Choroid plexus epithelial cell (primary cell): ENCODE results near the gene TMEM184C.
A peak's percentile ranks its signal among the peaks of the same experiment; 100 is the strongest.

Experiments
- DNase-seq: peaks from one replicate; pipeline ENCODE4 v3.0.0-alpha.2; 2010; ENCODE audit warnings: low read depth
- H3K4me3 ChIP-seq: 2 replicates; pipeline ENCODE4 v1.5.1; 2011; ENCODE audit warnings: low read depth, mild to moderate bottlenecking, control low read depth, low read length, moderate library complexity
- CTCF ChIP-seq: conservative IDR thresholded peaks from 2 replicates; pipeline ENCODE4 v1.5.1; 2011; ENCODE audit warnings: low read depth, mild to moderate bottlenecking, control low read depth, inconsistent platforms, low read length, moderate library complexity

Gene TMEM184C

GRCh38 chr4:147580396-147580795 lies 36.8 kb upstream of the TMEM184C start:
- TF ChIP-seq CTCF = no peak
- H3K4me3 ChIP-seq = no peak overlapping the region
- peak; percentile 50 for DNase-seq

- no peak overlapping the region for H3K4me3 ChIP-seq
- peak; percentile 88 for DNase-seq
- no peak for TF ChIP-seq CTCF
Observed at GRCh38 chr4:147581606-147582350, 35.4 kb upstream of the TMEM184C start.

- TF ChIP-seq CTCF = no peak
- DNase-seq = peak; percentile 91
Observed at GRCh38 chr4:147582386-147583060, 34.7 kb upstream of the TMEM184C start.

GRCh38 chr4:147583876-147584275 lies 33.3 kb upstream of the TMEM184C start:
- DNase-seq = no peak
- H3K4me3 ChIP-seq = no peak overlapping the region
- no peak for TF ChIP-seq CTCF

More at GRCh38 chr4:147582386-147583060, 34.7 kb upstream of the TMEM184C start:
- H3K4me3 ChIP-seq = no peak overlapping the region

- H3K4me3 ChIP-seq = no peak overlapping the region
- no peak for DNase-seq
- no peak for TF ChIP-seq CTCF
Observed at GRCh38 chr4:147586032-147586431, 31.2 kb upstream of the TMEM184C start.

GRCh38 chr4:147586637-147587036 lies 30.6 kb upstream of the TMEM184C start:
- TF ChIP-seq CTCF = no peak

More at GRCh38 chr4:147586637-147587036, 30.6 kb upstream of the TMEM184C start:
- DNase-seq = no peak
- H3K4me3 ChIP-seq = no peak overlapping the region
